Measurements from ENCODE around the gene PRKAG1.
A peak's percentile ranks its signal among the peaks of the same experiment; 100 is the strongest.

The PRKAG1 gene

DNA sequence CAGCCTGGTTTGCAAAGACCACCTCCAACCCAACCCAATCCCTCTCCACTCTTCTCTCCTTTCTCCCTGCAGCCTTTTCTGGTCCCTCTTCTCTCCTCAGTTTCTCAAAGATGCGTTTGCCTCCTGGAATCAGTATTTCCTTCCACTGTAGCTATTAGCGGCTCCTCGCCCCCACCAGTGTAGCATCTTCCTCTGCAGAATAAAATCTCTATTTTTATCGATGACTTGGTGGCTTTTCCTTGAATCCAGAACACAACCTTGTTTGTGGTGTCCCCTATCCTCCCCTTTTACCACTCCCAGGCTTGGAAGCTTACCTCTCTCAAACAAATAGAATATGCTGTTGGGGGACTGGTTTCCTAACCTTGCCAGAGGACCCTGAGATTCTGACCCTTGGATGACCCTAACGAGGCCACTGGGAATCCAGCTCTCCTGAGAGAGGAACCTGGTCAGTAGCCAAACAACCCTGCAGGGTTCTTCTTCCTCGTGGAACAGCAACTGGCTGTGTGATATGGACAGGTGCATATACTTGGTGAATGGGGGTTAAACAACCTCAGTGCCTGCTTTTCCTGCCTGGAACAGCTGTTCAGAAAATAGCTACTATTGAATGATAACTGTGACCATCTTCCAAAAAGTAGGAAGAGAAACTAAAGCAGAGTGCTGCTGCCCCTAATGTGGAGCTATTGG, 36.0 kb downstream of the PRKAG1 start:
- in situ Hi-C loops (cut with HindIII; ENCODE audit: low pct_ligation_motif_present, low sequenced_read_pairs), result no loop called here
- TF ChIP-seq, protein P1, sequence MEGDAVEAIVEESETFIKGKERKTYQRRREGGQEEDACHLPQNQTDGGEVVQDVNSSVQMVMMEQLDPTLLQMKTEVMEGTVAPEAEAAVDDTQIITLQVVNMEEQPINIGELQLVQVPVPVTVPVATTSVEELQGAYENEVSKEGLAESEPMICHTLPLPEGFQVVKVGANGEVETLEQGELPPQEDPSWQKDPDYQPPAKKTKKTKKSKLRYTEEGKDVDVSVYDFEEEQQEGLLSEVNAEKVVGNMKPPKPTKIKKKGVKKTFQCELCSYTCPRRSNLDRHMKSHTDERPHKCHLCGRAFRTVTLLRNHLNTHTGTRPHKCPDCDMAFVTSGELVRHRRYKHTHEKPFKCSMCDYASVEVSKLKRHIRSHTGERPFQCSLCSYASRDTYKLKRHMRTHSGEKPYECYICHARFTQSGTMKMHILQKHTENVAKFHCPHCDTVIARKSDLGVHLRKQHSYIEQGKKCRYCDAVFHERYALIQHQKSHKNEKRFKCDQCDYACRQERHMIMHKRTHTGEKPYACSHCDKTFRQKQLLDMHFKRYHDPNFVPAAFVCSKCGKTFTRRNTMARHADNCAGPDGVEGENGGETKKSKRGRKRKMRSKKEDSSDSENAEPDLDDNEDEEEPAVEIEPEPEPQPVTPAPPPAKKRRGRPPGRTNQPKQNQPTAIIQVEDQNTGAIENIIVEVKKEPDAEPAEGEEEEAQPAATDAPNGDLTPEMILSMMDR (IDR thresholded peaks at IDR 0.05; ENCODE audit: low read depth, low read length, missing control alignments), result no peak
- DNase-seq, result no peak
- Histone ChIP-seq H3K4me3 (ENCODE audit: low read depth, low read length) (no peak overlapping the region), H3K27ac (no peak overlapping the region), H3K36me3 (replicated peaks) (no peaks in the 10 kb centered on the region), H3K27me3 (replicated peaks) (peaks cover 88% of the 10 kb centered on the region)

- in situ Hi-C loops (cut with HindIII; ENCODE audit: low pct_ligation_motif_present, low sequenced_read_pairs), result no loop called here
- Histone ChIP-seq H3K4me3 (ENCODE audit: low read depth, low read length) (no peak overlapping the region), H3K36me3 (replicated peaks) (no peaks in the 10 kb centered on the region), H3K27me3 (replicated peaks) (peaks cover 80% of the 10 kb centered on the region), H3K27ac (no peak overlapping the region)
- TF ChIP-seq, protein P1 (IDR thresholded peaks at IDR 0.05; ENCODE audit: low read depth, low read length, missing control alignments), result no peak
- no peak for DNase-seq
Measured at GRCh38 chr12:48981757-48982157, 36.8 kb downstream of the PRKAG1 start.

DNA sequence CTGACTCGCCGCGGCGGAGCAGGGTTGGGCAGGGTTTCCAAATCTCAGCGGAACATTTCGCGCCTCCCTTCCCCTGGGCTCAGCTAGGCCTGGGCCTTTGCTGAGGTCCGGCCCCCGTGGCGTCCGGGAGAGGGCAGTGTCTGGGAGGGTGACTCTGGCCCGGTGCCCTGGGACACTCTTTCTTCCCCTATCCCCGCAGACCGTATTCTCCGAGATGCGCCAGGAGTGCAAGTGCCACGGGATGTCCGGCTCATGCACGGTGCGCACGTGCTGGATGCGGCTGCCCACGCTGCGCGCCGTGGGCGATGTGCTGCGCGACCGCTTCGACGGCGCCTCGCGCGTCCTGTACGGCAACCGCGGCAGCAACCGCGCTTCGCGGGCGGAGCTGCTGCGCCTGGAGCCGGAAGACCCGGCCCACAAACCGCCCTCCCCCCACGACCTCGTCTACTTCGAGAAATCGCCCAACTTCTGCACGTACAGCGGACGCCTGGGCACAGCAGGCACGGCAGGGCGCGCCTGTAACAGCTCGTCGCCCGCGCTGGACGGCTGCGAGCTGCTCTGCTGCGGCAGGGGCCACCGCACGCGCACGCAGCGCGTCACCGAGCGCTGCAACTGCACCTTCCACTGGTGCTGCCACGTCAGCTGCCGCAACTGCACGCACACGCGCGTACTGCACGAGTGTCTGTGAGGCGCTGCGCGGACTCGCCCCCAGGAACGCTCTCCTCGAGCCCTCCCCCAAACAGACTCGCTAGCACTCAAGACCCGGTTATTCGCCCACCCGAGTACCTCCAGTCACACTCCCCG, 37.4 kb downstream of the PRKAG1 start:
- DNase-seq, result no peak
- in situ Hi-C loops (cut with HindIII; ENCODE audit: low pct_ligation_motif_present, low sequenced_read_pairs), result no loop called here
- no peak overlapping the region for H3K27ac ChIP-seq
- H3K27me3 ChIP-seq (replicated peaks), result peaks cover 75% of the 10 kb centered on the region
- no peak overlapping the region for H3K4me3 ChIP-seq (ENCODE audit: low read depth, low read length)
- TF ChIP-seq, protein P1 (IDR thresholded peaks at IDR 0.05; ENCODE audit: low read depth, low read length, missing control alignments), result peak; percentile 33
- H3K36me3 ChIP-seq (replicated peaks), result no peaks in the 10 kb centered on the region

DNA sequence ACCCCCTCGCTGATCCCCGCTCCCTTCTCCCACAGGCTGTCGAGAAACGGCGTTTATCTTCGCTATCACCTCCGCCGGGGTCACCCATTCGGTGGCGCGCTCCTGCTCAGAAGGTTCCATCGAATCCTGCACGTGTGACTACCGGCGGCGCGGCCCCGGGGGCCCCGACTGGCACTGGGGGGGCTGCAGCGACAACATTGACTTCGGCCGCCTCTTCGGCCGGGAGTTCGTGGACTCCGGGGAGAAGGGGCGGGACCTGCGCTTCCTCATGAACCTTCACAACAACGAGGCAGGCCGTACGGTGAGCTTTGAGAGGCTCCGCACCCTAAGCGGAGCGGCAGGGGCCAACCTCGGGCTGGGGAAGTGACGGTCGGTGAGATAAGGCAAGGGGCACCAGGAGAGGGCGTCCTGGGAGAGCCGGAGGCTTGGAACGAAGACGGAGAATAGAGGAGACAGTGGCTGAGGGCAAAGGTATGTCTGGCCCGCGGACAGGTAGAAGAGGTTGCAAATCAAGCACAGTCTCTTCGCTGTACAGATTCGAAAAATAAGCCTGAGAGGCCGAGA, 38.1 kb downstream of the PRKAG1 start:
- H3K4me3 ChIP-seq (ENCODE audit: low read depth, low read length), result no peak overlapping the region
- no peaks in the 10 kb centered on the region for H3K36me3 ChIP-seq (replicated peaks)
- DNase-seq, result no peak
- in situ Hi-C loops (cut with HindIII; ENCODE audit: low pct_ligation_motif_present, low sequenced_read_pairs), result no loop called here
- TF ChIP-seq, protein P1 (IDR thresholded peaks at IDR 0.05; ENCODE audit: low read depth, low read length, missing control alignments), result no peak
- H3K27me3 ChIP-seq (replicated peaks), result peaks cover 69% of the 10 kb centered on the region
- H3K27ac ChIP-seq, result no peak overlapping the region

- in situ Hi-C loops (cut with HindIII; ENCODE audit: low pct_ligation_motif_present, low sequenced_read_pairs), result no loop called here
- no peak overlapping the region for H3K27ac ChIP-seq
- TF ChIP-seq, protein P1 (IDR thresholded peaks at IDR 0.05; ENCODE audit: low read depth, low read length, missing control alignments), result no peak
- H3K36me3 ChIP-seq (replicated peaks), result no peaks in the 10 kb centered on the region
- no peak overlapping the region for H3K4me3 ChIP-seq (ENCODE audit: low read depth, low read length)
- no peak for DNase-seq
- peaks cover 62% of the 10 kb centered on the region for H3K27me3 ChIP-seq (replicated peaks)
Measured at GRCh38 chr12:48979602-48980388, 38.8 kb downstream of the PRKAG1 start.
